ENCODE data around the gene MYO1D.
A peak's percentile ranks its signal among the peaks of the same experiment; 100 is the strongest.

MYO1D gene

DNA sequence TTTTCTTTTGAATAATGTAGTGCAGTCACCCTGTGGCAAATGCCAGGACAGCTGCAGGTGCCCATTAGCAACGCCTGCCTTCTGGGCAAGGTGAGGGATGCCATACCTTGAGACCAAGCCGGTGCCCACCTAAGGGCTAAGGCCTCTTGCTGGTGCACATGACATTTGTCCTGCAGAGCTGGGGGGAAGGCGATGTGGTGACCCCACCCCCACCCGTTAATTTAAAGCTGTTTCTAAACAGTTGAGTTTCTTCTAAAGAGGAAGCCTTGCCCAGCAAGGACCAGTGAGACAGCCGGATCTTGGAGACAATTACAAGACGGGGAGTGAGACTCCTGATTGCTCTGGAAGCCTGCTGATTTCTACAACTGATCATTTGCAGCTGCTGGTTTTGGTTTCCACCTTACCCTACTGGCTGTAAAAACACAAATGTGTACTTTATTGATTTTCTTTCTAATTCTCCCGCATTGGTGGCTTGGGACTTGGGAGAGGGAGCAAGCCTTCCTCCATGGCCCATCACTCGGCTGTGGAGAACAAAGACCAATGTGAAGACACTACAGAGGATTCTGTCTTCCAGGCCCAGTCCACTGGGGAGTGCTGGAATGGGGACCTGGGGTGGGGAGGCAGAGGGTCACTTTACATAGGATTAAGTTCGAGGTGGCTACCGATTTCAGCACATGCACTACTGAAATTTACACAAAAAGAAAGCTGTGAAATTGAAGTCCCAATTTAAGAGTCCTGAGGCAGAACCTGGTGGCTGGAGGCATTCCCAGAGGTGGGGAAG is 387.4 kb downstream of the MYO1D start:
- Histone ChIP-seq H3K36me3 (ENCODE audit: insufficient read depth) (no peaks in the 10 kb centered on the region), H3K4me1 (ENCODE audit: low read depth, poor library complexity, severe bottlenecking) (peaks cover 30% of the 10 kb centered on the region), H3K27ac (no peak overlapping the region), H4K20me1 (ENCODE audit: insufficient read depth) (no peaks in the 10 kb centered on the region), H2AFZ (ENCODE audit: low read depth) (no peak overlapping the region), H3K4me3 (IDR thresholded peaks at IDR 0.05; ENCODE audit: insufficient read depth, low read depth, low read length) (no peak overlapping the region), H3K4me2 (no peak overlapping the region), H3K27me3 (ENCODE audit: insufficient read depth, low read depth) (no peaks in the 10 kb centered on the region), H3K79me2 (ENCODE audit: insufficient read depth, low read depth) (no peaks in the 10 kb centered on the region), H3K9ac (no peak overlapping the region)
- TF ChIP-seq, protein P1, sequence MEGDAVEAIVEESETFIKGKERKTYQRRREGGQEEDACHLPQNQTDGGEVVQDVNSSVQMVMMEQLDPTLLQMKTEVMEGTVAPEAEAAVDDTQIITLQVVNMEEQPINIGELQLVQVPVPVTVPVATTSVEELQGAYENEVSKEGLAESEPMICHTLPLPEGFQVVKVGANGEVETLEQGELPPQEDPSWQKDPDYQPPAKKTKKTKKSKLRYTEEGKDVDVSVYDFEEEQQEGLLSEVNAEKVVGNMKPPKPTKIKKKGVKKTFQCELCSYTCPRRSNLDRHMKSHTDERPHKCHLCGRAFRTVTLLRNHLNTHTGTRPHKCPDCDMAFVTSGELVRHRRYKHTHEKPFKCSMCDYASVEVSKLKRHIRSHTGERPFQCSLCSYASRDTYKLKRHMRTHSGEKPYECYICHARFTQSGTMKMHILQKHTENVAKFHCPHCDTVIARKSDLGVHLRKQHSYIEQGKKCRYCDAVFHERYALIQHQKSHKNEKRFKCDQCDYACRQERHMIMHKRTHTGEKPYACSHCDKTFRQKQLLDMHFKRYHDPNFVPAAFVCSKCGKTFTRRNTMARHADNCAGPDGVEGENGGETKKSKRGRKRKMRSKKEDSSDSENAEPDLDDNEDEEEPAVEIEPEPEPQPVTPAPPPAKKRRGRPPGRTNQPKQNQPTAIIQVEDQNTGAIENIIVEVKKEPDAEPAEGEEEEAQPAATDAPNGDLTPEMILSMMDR (conservative IDR thresholded peaks at IDR 0.05; ENCODE audit: low read depth, low read length), result no peak

DNA sequence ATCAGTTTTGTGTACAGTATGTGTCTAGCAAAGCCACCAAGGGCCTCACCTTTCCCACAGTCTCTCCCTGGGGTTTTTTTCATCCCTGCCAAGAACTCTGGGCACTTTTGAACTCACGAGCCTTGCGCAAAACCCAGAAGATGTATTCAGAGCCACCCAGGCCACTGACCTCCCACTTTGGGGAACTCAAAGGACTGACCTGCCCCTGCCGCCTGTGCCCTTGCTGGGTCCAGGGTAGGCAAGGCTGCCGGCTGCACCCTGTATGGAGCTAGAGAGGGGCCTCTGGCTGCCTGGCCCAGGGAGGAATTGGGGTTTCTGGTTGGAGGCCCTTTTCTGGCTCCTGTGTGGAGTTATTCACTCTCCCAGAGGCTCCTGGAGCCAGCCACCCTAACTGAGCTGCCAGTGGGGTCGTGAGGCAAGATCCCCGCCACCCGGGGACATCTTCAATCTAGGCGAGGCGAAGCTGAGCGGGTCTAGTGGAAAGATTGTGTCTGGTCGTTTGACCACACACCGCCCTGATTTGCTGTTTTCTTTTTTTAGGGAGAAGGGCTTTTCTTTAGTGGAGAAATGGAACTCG is 388.2 kb downstream of the MYO1D start:
- Histone ChIP-seq H3K27me3 (ENCODE audit: insufficient read depth, low read depth) (no peaks in the 10 kb centered on the region), H3K4me3 (IDR thresholded peaks at IDR 0.05; ENCODE audit: insufficient read depth, low read depth, low read length) (no peak overlapping the region), H4K20me1 (ENCODE audit: insufficient read depth) (no peaks in the 10 kb centered on the region), H3K4me2 (no peak overlapping the region), H3K79me2 (ENCODE audit: insufficient read depth, low read depth) (no peaks in the 10 kb centered on the region), H3K4me1 (ENCODE audit: low read depth, poor library complexity, severe bottlenecking) (peaks cover 30% of the 10 kb centered on the region), H3K27ac (no peak overlapping the region), H3K9ac (no peak overlapping the region), H3K36me3 (ENCODE audit: insufficient read depth) (no peaks in the 10 kb centered on the region), H2AFZ (ENCODE audit: low read depth) (no peak overlapping the region)
- TF ChIP-seq, protein P1 (conservative IDR thresholded peaks at IDR 0.05; ENCODE audit: low read depth, low read length), result no peak

DNA sequence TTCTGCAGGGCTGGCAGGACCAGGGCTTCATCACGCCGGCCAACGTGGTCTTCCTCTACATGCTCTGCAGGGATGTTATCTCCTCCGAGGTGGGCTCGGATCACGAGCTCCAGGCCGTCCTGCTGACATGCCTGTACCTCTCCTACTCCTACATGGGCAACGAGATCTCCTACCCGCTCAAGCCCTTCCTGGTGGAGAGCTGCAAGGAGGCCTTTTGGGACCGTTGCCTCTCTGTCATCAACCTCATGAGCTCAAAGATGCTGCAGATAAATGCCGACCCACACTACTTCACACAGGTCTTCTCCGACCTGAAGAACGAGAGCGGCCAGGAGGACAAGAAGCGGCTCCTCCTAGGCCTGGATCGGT is 388.8 kb downstream of the MYO1D start:
- no peak overlapping the region for H2AFZ ChIP-seq (ENCODE audit: low read depth)
- no peak overlapping the region for H3K4me3 ChIP-seq (IDR thresholded peaks at IDR 0.05; ENCODE audit: insufficient read depth, low read depth, low read length)
- H3K27ac ChIP-seq, result no peak overlapping the region
- H3K79me2 ChIP-seq (ENCODE audit: insufficient read depth, low read depth), result no peaks in the 10 kb centered on the region
- H3K4me1 ChIP-seq (ENCODE audit: low read depth, poor library complexity, severe bottlenecking), result peaks cover 33% of the 10 kb centered on the region
- H3K9ac ChIP-seq, result no peak overlapping the region
- no peaks in the 10 kb centered on the region for H3K27me3 ChIP-seq (ENCODE audit: insufficient read depth, low read depth)
- no peaks in the 10 kb centered on the region for H3K36me3 ChIP-seq (ENCODE audit: insufficient read depth)
- TF ChIP-seq, protein P1 (conservative IDR thresholded peaks at IDR 0.05; ENCODE audit: low read depth, low read length), result no peak
- H4K20me1 ChIP-seq (ENCODE audit: insufficient read depth), result no peaks in the 10 kb centered on the region
- no peak overlapping the region; the same call in 1 of the 2 replicates for H3K4me2 ChIP-seq

DNA sequence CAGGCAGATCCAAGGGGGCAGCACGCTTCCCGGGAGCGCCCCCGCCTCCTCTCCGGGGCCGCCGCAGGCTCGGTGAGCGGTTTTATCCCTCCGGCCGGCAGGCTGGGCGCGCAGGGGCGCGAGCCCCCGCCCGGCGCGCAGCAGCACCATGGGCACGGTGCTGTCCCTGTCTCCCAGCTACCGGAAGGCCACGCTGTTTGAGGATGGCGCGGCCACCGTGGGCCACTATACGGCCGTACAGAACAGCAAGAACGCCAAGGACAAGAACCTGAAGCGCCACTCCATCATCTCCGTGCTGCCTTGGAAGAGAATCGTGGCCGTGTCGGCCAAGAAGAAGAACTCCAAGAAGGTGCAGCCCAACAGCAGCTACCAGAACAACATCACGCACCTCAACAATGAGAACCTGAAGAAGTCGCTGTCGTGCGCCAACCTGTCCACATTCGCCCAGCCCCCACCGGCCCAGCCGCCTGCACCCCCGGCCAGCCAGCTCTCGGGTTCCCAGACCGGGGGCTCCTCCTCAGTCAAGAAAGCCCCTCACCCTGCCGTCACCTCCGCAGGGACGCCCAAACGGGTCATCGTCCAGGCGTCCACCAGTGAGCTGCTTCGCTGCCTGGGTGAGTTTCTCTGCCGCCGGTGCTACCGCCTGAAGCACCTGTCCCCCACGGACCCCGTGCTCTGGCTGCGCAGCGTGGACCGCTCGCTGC is 389.3 kb downstream of the MYO1D start:
- no peak overlapping the region for H3K4me3 ChIP-seq (IDR thresholded peaks at IDR 0.05; ENCODE audit: insufficient read depth, low read depth, low read length)
- no peak overlapping the region for H2AFZ ChIP-seq (ENCODE audit: low read depth)
- H3K9ac ChIP-seq, result peak overlapping the region; percentile 14; the same call in 1 of the 2 replicates
- no peaks in the 10 kb centered on the region for H3K79me2 ChIP-seq (ENCODE audit: insufficient read depth, low read depth)
- H4K20me1 ChIP-seq (ENCODE audit: insufficient read depth), result no peaks in the 10 kb centered on the region
- H3K4me1 ChIP-seq (ENCODE audit: low read depth, poor library complexity, severe bottlenecking), result peaks cover 38% of the 10 kb centered on the region
- no peaks in the 10 kb centered on the region for H3K36me3 ChIP-seq (ENCODE audit: insufficient read depth)
- H3K27ac ChIP-seq, result no peak overlapping the region
- H3K27me3 ChIP-seq (ENCODE audit: insufficient read depth, low read depth), result no peaks in the 10 kb centered on the region
- peak overlapping the region; percentile 94 for H3K4me2 ChIP-seq
- TF ChIP-seq, protein P1 (conservative IDR thresholded peaks at IDR 0.05; ENCODE audit: low read depth, low read length), result no peak
